Smooth muscle cell of the brain vasculature (primary cell): ENCODE data around the gene CMSS1.

Source experiments
- DNase-seq: peaks from one replicate; pipeline ENCODE4 v3.0.0-alpha.2; 2012; ENCODE audit warnings: low read depth, low spot score

Gene CMSS1

GRCh38 chr3:99874237-99875002 is 56.8 kb downstream of the CMSS1 start:
- no peak for DNase-seq

GRCh38 chr3:99875581-99875928 is 57.9 kb downstream of the CMSS1 start:
- no peak for DNase-seq

DNA sequence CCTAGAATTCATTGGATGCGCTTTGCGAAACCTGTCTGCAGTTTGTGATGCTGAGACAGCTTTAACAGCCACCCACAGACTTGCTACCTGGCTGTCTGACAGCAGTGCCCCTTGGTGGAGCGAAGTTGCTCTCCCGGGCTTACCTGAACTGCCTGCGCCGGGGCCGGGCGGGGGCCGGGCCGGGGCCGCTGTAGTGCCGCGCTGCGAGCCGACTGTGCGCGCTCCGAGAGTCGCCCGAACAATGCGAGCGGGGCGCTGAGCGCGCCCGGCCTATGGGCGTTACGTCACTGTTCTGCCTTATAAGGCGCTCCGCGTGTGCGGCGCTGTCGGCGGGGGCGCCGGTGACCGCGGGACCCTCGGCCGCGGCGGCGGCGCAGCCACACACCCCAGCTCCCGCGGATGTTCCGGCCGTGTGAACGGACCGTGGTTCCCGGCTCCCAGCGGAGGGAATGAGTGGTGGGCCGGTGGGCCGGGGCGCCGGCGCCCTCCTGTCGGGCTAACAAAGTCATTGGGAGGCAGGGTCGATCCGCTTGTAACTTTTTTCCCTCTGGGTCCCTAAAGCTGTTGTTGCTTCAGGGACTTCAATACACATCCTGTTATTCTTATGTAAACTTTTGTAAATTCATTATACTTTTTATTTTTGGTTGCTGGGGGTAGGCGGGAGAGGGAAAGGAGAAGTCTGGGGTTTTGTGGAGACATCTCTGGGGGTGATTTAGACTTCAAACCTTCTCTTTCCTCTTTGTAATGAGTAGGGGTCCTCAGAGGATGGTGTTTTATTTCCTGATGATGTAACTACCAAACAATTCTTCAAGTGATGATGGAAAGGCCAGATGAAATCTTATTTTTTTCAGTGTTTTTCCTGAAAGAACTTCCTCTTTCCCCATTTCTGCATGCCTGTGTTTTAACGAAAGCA is 58.5 kb downstream of the CMSS1 start:
- no peak for DNase-seq

GRCh38 chr3:99877031-99877579 is 59.4 kb downstream of the CMSS1 start:
- DNase-seq, result no peak

GRCh38 chr3:99878005-99878404 is 60.3 kb downstream of the CMSS1 start:
- no peak for DNase-seq

DNA sequence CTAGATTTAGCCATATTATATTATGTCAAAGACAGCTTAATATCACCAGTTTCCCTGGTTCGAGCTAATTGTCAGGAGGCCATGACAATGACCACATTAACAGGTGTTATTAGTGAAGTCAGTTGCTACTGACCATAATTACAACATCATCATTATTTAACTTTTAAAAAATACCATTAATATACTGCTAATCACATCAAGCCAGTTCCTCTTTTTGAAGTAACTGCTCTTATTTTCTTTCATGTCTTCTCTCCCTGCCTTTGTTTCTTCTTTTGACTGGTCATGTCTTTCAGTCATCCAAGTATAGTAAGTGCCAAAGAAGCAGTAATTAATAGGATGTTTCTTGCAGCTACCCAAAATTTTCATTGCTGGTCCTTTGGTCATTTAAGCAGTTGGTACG is 61.6 kb downstream of the CMSS1 start:
- no peak for DNase-seq

DNA sequence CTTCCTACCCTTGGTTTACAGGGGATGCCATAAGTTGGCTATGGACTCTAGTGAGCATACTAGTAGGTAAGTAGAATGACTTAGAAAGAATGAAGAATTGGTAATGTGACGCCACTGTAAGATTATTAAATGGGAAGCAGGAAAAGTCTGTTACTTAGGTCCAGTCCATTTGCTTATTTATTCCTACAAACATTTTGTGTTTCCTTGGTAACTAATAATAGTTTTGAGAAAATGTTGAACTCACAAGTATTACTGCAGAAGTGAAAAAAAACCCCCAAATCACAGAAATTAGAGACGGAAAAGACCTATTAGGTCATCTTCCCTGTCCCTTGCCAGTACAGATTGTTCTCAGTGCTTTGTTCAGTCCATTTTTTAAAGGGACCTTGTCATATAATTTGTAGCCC is 63.5 kb downstream of the CMSS1 start:
- DNase-seq, result no peak

DNA sequence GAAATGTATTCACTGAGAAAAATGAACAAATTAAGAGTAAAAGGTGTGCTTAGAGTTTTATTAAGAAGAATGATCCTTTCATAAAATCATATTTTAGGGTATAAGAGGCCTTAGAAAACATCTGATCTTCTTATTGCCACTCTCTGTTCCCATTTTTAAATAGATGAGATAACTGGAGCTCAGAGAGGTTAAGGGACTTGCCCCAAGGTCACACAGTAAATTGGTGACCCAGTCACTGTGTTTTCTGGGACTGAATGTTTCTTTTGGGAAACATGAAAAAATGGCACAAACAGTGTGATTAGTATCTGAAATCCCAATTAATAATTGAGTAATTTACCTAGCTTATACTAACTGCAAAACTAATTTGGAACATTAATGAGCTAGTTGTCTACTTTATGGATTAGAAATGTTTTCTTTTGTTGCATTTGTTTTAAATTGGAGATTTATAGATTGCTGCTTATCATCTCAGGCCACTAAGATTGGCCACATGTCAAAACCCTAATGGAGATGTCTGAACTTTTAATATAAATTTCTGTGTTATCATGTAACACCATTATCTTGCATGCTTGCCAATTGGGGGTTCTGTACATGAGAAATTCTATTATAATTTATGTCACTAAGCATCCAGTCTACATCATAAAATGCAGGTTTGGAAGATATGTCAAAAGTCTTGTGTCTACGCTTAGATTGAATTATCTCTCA is 64.9 kb downstream of the CMSS1 start:
- DNase-seq, result no peak

GRCh38 chr3:99883138-99883461 is 65.4 kb downstream of the CMSS1 start:
- no peak for DNase-seq

- no peak for DNase-seq
Observed at GRCh38 chr3:99883693-99884092, 66.0 kb downstream of the CMSS1 start.

DNA sequence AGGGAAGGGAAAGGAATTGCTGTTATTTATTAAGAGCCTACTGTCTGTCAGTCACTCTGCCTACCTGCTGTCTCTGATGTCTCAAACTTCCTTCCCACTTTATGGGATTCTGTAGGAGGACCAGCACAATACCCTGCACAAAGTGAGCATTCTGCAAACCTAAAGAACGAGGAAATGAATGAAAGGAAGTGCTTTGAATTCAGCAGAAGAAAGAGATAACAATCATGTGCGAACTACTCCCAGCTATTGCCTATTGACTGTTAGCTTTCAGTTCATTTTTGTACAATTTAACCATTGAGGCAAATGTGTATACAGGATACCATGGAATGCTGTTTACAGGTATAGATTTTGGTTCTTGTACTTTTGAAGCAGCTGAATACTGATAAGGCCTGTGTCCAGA is 66.8 kb downstream of the CMSS1 start:
- DNase-seq, result no peak

GRCh38 chr3:99885085-99885484 is 67.4 kb downstream of the CMSS1 start:
- DNase-seq, result no peak

- no peak for DNase-seq
Observed at GRCh38 chr3:99885851-99886250, 68.2 kb downstream of the CMSS1 start.

DNA sequence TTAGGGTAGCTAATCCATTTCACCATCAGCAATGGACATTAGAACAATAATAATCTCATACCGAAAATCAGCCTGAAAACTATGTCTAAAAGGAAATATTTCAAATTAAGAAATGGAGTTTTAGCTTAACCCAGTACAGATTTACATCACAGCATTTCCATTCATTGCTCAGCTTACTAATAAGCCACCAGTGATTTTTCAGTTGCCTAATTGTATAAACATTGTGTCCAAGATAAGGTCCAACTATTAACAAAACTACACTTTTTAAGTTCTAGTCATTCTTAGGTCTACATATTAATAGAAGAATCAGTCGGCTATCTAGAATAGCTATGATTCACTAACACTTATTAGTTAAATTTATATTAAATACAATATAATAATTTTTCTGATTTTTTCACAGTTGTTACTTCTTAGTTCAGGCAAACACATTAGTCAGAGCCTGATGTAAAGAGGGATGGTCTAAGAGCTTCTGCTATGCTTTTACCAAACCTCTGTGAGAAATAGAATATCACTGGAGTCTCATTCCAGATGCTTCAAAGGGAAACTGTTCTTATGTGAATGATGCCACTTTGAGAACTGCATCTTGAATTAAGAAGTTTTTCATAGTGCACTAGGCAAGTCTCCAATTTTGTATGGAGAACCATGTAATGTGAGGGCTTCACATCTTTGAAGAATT is 74.1 kb downstream of the CMSS1 start:
- DNase-seq, result no peak

GRCh38 chr3:99892332-99892731 is 74.7 kb downstream of the CMSS1 start:
- DNase-seq, result no peak

- no peak for DNase-seq
Observed at GRCh38 chr3:99895131-99895696, 77.6 kb downstream of the CMSS1 start.

DNA sequence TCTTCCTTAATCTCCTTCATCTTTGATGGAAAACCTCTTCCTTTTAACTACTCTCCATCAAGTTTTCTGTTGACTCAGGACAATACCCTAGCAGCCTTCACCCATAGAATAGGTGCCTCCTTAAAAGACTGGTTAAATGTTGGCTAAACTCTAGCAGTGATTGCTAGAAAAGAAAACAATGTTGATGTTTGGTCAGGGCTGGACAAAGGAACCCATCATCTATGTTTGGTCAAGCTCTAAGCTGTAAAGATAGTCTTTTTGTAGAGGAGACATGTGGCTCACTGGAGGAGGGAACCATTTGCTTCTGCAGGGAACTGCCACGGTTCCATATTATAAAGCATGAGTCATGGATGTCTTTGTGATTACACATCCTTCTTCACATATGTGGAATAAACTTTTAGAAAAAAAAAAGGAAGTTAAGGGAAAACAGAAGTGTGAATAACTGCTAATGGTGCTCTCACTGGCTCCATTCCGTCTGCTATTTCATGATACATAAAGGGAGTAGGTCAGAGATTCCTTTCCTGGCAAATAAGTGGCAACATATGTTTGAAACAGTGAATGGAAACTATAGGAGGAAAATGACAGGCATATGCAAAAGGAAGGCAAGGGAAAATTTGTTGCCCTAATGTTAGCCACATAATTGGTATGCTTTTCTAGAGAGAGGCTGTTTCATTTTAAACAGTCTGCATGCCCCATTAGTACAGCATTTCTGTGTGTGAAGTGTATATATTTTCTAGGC is 78.2 kb downstream of the CMSS1 start:
- DNase-seq, result no peak

DNA sequence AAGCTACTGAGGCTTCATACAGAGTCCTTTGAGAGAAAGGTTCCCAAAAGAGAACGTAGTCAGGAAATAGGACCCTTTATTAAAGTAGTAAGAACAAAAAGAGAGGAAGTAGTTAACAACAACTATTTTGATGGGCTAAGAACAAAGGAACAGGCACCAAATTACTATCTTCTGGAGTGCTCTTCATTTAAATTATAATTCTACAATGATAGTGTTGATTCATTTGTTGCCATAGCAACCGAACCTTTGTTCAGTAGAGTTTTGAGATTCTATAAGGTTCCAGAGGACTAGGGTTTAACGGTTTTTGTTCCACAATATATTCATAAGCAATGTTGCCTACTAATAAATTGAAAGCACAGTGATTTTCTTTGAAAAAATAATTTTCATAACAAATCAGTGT is 78.8 kb downstream of the CMSS1 start:
- DNase-seq, result no peak

- no peak for DNase-seq
Observed at GRCh38 chr3:99899603-99900002, 81.9 kb downstream of the CMSS1 start.

GRCh38 chr3:99900248-99900647 is 82.6 kb downstream of the CMSS1 start:
- DNase-seq, result no peak
